NCI-H1436 treated with DMSO at 0.1 percent for 48 hours (cell line): ENCODE results near the gene CRYZ.

ENCODE experiments used
- DNase-seq: peaks from one replicate; lab custom pipeline; 2025; lab: John Stamatoyannopoulos, UW

Gene CRYZ

DNA sequence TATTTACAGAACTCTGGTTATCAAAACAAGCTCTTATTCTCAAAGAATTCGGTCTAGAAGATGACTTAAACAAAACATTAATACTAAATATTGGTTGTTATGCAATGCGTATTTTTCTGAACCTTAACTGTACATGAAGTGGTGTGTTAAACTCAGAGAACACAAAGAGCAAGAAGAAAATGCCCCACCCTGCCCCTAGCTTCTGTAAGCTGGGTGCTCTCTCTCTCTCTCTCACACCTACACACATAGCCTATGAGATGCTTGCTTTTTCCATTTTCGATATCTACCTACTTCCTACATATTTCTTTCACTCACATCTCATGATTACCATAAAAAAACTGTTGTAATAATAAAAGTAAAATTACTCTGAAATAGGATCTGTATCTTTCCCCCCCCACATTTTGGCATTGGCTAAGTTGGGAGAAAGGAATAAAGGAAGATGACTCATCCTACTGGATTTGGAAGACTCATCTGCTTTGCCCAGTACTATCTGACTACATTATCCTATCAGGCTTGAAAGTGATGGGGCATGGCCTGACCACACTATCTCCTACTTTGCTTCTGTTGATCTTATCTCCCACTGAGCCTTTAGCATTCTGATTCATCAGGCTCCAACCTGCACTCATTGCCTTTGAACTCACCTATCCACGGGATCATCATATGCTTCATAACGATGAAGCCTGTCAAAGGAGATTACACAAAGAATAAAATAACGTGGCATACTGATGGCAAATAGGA lies 2.9 kb downstream of the CRYZ start:
- no peak for DNase-seq

DNA sequence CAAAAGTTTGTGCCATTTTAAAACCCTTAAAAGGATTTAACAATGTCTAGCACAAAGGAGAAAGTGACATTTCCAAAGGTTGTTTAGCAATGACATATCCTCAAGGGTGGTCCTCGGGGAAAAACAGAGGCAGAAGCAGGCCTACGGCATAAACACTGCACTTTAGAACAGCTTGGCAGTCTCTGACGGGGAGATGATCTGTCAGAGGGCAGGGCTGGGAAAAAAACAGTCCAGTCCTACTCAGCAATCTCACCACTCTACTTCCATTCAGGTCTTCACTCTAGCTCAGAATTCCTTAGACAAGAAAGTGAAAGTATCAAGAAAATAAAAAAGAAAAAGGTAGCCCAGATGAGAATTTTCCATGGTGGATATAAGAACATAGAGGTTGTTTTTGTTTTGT lies 4.1 kb downstream of the CRYZ start:
- no peak for DNase-seq

DNA sequence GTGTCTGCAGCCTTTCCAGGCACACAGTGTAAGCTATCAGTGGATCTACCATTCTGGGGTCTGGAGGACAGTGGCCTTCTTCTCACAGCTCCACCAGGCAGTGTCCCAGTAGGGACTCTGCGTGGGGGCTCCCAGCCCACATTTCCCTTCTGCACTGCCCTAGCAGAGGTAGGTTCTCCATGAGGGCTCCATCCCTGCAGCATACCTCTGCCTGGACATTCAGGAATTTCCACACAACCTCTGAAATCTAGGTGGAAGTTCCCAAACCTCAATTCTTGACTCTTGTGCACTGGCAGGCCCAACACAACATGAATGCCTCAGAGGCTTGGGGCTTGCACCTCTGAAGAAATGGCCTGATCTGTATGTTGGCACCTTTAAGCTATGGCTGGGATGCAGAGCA lies 6.8 kb downstream of the CRYZ start:
- no peak for DNase-seq

DNA sequence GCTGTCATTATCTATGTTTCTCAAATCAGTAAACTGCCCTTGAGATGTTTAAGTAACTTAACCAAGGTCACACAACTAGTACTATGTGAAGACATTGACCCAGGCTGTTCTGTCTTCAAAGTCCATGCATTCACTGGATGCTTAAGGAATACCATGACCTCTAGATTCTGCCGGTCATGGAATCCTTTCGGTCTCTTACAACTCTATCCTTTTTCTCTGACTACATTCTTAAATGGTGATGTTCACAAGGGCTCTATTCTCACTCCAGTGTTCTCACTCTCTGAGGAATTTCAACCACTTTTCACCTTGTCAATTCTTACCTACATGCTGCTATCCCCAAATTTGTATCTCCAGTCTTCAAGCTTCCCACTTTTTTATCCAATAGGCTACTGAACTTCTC lies 15.2 kb downstream of the CRYZ start:
- no peak for DNase-seq

DNA sequence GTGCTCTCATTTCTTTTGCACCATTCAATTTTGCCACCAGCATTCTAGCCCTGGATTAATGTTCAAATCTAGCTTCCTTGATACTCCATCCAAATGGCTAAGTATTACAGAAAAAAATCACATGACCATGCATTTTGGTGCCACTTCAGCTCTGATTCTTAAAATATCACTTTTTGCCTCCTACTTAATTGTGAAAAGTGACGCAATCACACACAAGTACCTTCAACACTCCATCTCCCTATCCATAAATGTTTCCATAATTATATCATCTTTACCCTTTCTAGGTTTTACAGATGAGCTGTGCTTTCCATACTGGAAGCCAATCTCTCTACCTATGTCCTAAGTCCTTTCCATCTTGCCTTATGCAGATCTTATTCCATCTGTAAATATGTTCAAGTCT lies 16.0 kb downstream of the CRYZ start:
- no peak for DNase-seq

DNA sequence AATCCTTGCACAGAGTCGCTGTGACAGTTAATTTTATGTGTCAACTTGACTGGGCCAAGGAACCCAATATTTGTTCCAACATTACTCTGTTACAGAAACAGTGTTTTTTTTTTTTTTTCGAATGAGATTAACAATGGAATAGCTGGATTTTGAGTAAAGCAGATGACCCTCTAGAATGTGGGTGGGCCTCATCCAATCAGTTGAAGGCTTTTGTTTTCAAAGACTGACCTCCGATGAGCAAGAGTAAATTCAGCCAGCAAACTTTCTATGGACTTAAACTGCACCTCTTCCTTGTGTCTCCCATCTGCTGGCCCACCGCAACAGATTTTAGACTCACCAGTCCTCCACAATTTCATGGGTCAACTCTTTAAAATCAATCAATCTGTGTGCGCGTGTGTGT lies 17.0 kb downstream of the CRYZ start:
- no peak for DNase-seq

DNA sequence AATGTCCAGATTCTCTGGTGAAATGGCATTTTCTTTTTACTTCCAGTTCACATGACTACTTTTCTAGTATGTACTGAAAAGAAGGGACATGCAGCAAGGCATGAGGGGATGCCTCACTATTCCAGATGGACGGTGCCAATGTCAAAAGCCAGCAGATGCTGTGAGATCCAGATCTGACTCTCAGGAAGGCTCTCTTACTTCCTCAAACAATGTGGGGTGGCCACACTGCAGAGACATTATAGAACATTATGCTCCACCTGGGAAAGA lies 17.7 kb downstream of the CRYZ start:
- no peak for DNase-seq

DNA sequence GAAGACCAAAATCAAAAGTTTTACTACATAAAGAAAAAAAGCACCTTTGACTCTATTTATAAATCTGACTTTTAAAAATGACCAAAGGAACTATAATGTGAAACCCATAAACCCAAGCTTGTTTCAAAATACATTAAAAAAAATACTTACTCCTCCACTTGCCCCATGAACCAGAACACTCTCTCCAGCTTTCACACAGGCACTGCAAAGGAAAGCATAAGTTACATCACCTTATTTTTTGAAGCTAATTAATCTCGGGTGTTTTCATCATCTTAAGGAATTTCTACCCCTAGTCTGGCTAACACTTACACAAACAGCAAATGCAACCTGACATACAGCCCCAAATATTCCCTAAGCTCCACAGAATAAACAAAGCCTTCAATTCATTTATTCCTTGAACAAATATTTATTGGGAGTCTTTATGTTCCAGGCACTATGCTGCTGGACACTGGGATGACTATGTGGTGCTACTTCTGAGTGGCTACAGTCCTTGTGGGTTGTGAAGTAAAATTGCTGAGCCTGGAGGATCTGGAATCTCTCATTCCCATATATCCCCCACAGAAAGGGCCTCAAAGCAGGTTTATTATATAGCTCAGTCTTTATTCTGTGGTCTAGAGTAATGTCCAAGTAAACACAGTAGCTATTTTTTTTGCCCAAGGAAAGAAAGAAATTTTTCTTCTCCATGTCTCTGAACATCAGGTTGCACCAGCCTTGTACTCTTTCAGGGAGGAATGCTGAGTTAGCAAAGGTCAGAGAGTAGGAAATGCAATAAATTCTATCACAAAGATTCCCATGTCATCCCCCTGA lies 18.2 kb downstream of the CRYZ start:
- DNase-seq: no peak

DNA sequence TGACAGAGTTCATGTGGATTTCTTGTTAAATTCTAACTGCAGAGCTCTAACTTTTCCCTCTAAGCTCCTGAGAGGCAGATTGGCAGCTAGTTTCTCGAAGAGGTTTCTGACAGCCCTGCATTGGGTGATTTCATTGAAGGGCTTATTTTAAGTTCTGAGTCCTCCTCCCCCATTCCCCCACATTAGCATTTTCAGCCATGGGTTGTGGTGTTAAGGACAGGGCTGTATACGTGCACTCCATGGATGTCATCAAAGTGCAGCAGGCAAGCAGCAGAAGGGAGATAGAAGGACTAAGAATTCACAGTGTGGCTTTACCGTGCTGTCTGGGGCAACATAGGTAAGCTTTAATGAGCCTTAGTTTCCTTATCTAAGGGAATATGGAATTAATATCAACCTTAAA lies 19.0 kb downstream of the CRYZ start:
- DNase-seq: no peak

DNA sequence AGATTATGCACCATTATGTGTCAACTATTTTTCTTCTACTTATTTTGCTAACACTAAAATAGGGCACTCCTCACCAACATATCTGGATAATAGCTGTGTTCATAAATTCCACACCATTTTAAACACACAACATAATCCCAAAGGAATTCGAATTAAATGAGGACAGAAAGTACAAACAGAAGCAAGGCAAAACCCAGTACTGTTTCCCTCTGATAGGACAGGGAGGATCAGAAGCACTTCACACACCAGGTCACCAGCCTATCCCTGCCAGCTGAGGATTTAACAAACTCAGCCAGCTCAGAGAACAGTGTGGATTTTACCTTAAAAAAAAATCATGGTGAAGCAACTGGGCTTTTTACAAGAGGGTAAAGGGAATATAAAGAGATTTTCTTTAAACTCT lies 20.0 kb downstream of the CRYZ start:
- no peak for DNase-seq

DNA sequence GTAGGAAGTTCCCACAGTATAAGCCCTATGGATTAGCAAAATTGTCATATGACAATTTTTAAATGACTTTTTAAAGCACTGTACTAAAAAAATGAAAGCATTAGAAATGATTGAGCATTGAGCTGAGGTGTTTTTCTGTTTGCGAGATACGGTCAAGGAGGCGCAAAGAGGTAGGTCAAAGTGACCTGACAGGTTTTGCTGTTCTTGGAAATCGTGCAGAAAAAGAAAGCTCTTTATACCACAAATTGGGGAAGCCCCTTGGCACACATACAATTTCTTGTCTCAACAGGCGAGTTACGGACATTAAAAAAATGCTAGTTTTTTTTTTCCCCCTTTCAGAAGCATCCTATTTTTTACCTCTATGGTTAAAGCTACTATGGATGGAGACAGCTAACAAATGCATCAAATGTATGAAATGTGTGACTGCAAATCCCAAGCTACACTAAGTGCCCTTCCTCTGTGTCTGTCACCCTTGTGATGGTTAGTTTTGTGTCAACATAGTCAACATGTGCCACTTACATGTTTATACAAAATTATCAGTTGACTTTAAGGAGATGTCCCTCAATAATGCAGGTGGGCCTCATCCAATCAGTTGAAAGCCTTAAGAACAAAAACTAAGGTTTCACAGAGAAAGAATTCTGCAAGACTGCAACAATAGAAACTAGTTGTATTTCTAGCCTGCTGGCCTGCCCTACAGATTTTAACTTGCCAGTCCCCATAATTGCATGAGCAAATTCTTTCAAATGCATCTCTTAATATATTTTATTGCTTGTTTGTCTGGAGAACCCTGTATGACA lies 29.3 kb downstream of the CRYZ start:
- DNase-seq: no peak

DNA sequence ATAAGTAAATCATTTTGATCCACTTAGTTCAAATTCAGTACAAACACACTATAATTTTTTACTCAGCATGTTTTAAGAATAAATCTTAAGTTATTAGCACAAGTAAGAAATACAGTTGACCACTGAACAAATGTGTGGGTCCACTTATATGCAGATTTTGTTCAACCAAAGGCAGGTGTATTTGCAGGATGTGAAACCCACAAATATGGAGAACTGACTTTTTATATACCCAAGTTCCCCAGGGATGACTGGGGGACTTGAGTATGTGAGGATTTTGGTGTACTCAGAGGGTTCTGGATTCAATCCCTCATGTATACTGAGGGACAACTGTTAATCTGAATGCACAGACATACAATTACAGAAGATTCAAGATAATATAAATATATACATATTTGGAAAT lies 33.5 kb downstream of the CRYZ start:
- no peak for DNase-seq

DNA sequence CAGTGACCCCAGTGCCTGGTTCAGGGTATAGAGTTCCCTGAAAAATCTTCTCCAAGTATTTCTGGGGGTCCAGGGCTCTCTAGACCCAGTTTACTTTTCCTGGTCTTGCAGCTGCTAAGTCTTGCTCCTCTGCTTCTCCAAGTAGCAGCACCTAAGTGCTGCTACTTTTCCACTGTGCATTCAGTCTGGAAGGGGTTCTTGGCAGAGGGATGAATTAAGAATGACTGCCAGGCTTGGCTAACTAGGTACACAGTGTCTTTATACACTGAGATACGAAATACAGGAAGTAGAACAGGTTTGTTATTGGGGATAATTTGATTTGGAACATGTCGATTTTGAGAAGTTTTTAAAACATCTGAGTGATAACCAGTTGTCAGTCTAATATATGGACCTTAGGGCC lies 35.0 kb downstream of the CRYZ start:
- DNase-seq: no peak

DNA sequence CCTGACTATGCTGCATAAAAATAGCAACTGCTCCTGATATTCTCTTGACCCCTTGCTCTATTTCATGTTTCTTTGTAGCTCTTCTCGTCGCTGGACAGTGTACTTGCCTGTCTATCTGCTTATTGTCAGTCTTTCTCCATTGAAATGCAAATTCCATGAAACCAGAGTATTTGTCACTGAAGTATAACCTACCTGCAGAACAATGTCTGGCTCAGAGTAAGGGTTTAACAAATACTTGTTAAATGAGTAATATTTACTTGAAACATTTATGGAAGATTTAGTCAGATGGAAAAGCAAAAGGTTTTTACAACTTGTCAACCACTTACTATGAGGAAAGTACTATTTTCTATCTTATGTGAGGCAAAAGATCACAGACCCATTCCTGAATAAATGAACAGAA lies 39.4 kb downstream of the CRYZ start:
- DNase-seq: no peak

DNA sequence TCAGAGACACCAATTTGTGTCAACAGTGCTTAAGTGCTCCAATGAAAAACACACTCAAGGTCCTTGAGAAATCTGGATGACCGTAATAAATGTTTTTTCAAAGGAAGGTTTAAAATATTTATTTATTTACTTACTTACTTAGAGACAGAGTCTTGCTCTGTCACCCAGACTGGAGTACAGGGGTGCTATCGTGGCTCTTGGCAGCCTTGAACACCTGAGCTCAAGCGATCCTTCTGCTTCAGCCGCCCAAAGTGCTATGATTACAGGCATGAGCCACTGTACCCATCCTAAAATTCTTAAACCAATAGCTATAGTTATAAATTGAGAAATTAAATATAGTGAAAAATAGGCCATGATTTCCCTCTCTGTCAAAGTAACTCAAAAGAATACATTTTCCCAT lies 41.9 kb downstream of the CRYZ start:
- DNase-seq: peak; percentile 22

DNA sequence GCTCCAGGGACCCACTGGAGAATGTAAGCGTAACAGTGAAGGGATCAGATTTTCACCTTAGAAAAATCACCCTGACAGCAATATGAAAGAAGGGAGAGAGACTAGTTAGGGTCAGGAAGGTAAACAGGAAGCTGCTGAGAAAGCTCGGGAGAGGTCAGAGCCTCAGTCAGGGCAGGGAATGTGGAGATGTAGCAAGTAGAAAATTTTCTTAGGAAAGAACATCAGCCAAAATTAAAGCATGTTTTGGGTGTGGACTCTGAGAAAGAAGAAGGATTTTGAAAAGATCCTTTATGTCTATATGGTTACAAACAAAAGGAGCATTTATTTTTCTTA lies 42.5 kb downstream of the CRYZ start:
- DNase-seq: no peak

DNA sequence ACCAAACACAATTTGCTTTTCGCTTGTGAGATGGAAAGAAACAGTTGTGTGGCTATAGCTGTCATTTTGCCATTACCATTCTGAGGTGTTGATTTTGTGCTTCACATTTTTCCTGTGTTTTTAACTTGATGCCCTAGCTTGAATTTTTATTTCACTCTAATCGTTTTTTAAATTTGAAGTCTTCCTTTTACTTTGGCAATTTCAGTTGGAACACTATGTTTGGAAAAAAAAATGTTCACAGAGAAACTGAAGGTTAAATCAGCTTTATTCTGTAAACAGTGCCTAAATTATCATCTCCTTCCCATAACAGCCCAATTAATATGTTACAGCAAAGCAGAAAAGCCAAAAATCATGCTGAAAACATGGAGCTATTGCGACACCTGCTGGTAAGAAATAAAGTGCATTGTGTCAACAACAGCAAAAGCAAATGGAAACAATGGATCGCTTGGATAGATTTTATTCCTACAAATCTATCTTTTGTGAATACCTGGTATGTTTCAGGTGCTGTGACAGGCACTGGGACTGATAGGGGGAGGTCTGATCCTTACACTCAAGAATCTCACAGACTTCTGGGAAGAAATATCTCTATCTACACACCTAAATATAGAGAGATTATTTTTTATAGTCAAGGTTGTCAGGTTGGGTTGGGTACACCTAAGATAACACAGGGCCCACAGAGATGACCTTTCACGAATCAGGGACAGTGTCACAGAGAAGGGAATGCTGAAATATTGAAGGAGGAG lies 43.1 kb downstream of the CRYZ start:
- peak; percentile 19 for DNase-seq

DNA sequence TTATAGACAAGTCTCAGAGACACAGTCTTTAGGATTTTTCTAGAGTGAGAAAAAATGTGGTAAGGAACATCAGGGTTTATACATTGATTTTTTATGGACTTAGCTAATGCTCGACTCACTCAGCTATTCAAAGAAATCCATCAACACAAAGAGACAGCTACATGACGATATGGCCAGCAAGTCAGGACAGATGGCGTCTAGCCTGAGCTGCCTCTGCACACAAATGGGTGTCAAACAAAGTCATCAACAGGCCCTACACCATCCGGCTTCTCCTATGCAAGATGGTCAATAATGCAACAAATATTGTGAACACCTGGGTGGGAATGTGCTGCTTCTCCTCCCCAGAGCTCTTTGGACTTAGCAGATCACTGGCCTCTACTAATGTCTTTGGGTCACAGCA lies 45.9 kb downstream of the CRYZ start:
- no peak for DNase-seq

DNA sequence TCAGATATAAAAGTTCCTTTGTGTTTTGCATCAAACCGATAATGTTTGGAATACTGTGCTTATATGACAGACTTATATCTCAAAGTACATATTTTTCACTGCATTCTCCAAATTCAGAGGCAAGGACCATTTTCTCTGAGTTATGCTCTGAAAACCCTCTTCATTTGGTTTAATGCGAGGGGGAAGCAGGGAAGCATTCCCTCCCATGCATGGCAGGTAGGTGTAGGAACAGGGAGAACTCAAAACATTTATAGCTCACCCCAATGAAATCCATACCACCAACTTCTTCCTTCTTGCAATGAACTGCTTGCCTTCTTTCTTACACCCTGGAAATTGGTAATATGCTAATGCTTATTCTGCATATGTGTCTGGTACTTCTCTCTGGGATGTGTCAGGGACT lies 48.5 kb downstream of the CRYZ start:
- DNase-seq: no peak

DNA sequence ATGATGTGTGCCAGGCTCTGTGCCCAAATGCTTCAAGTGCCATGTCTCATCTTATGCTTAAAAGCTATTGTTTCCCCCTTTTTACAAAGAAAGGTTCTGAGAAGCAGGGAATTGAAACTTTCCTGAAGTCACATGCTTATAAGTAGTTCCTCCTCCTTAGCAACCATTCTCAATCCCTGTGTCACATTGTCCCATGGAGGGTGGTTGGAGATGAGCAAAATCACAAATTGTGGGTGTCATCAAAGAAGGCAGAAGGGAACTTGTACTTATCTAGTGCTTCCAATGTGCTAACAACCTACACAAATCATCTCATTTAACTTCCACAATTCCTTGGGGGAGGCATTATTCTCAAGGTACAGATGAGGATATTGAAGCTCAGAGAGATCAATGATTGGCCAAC lies 49.2 kb downstream of the CRYZ start:
- no peak for DNase-seq

DNA sequence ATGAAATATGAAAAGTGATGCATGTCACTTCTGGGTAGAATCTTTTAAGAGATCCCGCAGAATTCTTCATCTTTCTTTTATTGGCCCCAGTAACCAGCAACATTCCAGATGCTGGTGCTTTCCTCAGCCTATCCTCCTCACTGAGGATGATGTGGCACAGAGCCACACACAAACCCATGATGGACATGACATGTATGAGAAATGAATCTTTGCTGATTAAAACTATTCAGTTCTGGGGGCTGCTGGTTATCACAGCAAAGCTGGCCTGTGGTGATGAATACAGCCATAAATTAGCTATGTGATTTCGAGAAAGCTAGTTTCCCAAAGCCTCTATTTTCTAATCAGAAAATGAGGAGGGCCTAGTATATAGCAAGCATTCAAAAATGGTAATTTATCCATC lies 51.0 kb downstream of the CRYZ start:
- no peak for DNase-seq

DNA sequence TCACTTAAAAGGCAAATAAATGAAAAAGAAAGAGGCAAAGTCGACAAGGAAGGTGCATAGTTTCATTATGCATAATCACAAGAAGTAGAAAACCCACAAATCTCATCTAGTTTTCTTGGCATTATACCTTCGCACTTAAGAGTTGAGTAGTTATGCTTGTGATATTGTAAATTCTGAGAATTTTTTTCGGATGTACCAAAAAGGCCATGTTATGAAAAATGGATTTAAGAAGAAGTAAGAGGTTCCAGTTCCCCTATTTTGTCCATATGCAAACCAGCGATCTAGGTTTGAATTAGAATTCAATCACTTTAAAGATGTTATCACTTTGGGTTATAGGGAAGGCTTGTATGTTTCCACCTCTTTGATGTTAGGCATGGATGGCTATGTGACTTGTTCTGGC lies 51.4 kb downstream of the CRYZ start:
- DNase-seq: no peak

DNA sequence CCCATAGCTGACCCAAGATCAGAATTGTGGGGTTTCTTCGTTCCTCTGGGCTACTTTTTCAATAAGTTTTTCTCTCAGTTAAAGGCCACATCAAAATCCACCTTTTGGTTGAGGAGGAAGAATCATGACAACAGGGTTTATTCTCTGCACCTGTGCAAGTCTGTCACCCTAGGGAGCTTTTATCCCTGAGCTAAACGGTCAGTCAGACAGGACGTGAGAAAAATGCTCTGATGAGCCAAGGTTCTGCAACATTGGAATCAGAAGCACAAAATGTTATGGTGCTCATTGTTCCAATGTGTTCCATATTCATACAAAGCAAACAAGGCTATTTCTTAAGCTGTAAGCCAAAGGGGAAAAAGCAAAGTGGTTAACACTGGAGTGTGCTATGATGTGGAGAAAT lies 51.8 kb downstream of the CRYZ start:
- DNase-seq: no peak
